Uterus (tissue), 4 donors: ENCODE results near the gene FAM120A. TPM values are rescaled to one million over a fixed set of nuclear protein-coding genes. Genes with fewer than 3 reads are reported as not detected.

Experiments used
- DNase-seq, 2 donors: peaks; one replicate each; pipeline ENCODE4 v3.0.0-alpha.2; 2019 to 2020
- H3K27ac ChIP-seq, 2 donors: fragments of 200-600 bp; sonication (generic); 1 replicate in 1 of 2; 2 replicates in 1 of 2; pipeline ENCODE4 v1.5.1; 2016 to 2018
- H3K27me3 ChIP-seq, 2 donors: fragments of 200-600 bp; sonication (generic); one replicate each; pipeline ENCODE4 v1.5.1; 2018 to 2019; ENCODE audit warnings: control low read depth in 1 of 2
- H3K36me3 ChIP-seq, 2 donors: fragments of 200-600 bp; sonication (generic); one replicate each; pipeline ENCODE4 v1.5.1; 2019; ENCODE audit warnings: control low read depth in 1 of 2
- H3K4me1 ChIP-seq, 2 donors: fragments of 200-600 bp; sonication (generic); one replicate each; pipeline ENCODE4 v1.5.1; 2018 to 2019; ENCODE audit warnings: control low read depth in 1 of 2
- H3K4me3 ChIP-seq, 2 donors: fragments of 200-600 bp; sonication (generic); 1 replicate in 1 of 2; 2 replicates in 1 of 2; pipeline ENCODE4 v1.5.1; 2018 to 2019; ENCODE audit warnings: mild to moderate bottlenecking in 1 of 2
- H3K9me3 ChIP-seq, 2 donors: fragments of 200-600 bp; sonication (generic); one replicate each; pipeline ENCODE4 v1.5.1; 2019; ENCODE audit warnings: control low read depth in 1 of 2
- POLR2A ChIP-seq, 2 donors: fragments of 450-650 bp; IDR thresholded peaks; one replicate each; pipeline ENCODE4 v1.6.1; 2016; ENCODE audit warnings: antibody characterized with exemption in 2 of 2, mild to moderate bottlenecking in 1 of 2, moderate library complexity in 1 of 2
- intact Hi-C: fragments of 100-400 bp; cut with DNase I; formaldehyde crosslinking; loops from one replicate; pipeline ENCODE4 v1.15.1; 2023; ENCODE audit warnings: low total_unique reads
- total RNA-seq, 4 donors: library from RNA; depleted of rRNA in 3 of 4; stranded (reverse); fragments of >200 nt in 3 of 4; gene quantifications; one replicate each; pipeline versions ENCODE4 v1.1.0 to v1.2.4, GENCODE V29; 2014 to 2023
- TF ChIP-seq, protein P1 (sequence below), 4 experiments: fragments of 200-600 bp in 2 of 4; fragments of 450-650 bp in 2 of 4; sonication (generic) in 2 of 4; IDR thresholded peaks; one replicate each; pipeline ENCODE4 v1.5.1; 2016 to 2019; ENCODE audit warnings: antibody characterized with exemption in 4 of 4, mild to moderate bottlenecking in 2 of 4, moderate library complexity in 1 of 4
- donor health status: DM: yes; HTN: yes; CAD: no.

The FAM120A gene
- total RNA-seq, 4 donors from 2014 or later, result 36.8 to 110 (median 103) TPM

DNA sequence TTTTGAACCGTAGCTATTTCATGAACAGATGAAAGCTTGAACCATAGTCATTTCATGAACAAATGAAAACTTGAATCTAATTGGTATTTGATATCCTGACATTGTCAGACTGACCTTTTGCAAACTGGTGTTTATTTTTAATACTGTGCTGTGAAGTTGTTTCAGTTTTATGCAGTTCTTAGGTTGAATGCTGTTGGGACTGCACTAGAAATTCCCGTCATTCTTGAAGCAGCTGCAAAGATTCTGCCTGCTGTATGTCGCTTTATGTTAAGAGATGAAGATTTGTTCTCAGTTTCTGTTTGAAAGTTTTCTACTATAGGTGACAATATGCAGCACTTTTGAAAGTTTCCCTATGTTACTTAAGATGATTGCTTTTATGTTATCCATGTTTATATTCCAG, 24.4 kb downstream of the FAM120A start:
- DNase-seq, result no peak
- no peak overlapping the region for H3K4me3 ChIP-seq
- H3K9me3 ChIP-seq, result no peaks in the 10 kb centered on the region
- H3K4me1 ChIP-seq, result no peaks in the 10 kb centered on the region
- TF ChIP-seq POLR2A (IDR thresholded peaks at IDR 0.05), result no peak
- TF ChIP-seq, protein P1, sequence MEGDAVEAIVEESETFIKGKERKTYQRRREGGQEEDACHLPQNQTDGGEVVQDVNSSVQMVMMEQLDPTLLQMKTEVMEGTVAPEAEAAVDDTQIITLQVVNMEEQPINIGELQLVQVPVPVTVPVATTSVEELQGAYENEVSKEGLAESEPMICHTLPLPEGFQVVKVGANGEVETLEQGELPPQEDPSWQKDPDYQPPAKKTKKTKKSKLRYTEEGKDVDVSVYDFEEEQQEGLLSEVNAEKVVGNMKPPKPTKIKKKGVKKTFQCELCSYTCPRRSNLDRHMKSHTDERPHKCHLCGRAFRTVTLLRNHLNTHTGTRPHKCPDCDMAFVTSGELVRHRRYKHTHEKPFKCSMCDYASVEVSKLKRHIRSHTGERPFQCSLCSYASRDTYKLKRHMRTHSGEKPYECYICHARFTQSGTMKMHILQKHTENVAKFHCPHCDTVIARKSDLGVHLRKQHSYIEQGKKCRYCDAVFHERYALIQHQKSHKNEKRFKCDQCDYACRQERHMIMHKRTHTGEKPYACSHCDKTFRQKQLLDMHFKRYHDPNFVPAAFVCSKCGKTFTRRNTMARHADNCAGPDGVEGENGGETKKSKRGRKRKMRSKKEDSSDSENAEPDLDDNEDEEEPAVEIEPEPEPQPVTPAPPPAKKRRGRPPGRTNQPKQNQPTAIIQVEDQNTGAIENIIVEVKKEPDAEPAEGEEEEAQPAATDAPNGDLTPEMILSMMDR (IDR thresholded peaks at IDR 0.05), result no peak
- intact Hi-C loops, result no loop called here
- no peak overlapping the region for H3K27ac ChIP-seq
- no peaks in the 10 kb centered on the region for H3K36me3 ChIP-seq
- no peaks in the 10 kb centered on the region for H3K27me3 ChIP-seq

DNA sequence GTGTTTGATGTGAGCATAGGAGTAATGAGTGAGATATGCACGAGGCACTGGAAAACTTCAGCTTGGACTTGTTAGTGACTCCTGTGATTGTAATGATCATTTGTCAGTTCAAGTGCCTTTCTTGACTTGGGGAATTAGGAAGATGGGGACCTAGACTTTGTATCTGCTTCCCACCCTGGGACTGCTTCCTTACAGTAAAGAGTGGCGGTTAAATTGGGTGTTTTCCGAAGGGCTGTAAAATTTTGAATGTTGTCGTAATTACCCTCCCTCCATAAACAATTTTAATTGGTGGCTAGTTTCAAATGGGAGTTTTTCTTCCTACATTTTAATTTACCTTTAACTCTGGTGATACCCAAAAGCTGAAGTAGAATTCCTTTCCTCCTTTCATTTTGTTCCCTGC, 25.4 kb downstream of the FAM120A start:
- no peaks in the 10 kb centered on the region for H3K9me3 ChIP-seq
- TF ChIP-seq, protein P1 (IDR thresholded peaks at IDR 0.05), result no peak
- no peak for TF ChIP-seq POLR2A (IDR thresholded peaks at IDR 0.05)
- no peaks in the 10 kb centered on the region for H3K4me1 ChIP-seq
- DNase-seq, result no peak
- H3K4me3 ChIP-seq, result no peak overlapping the region
- intact Hi-C loops, result no loop called here
- no peak overlapping the region for H3K27ac ChIP-seq
- no peaks in the 10 kb centered on the region for H3K27me3 ChIP-seq
- H3K36me3 ChIP-seq, result no peaks in the 10 kb centered on the region

DNA sequence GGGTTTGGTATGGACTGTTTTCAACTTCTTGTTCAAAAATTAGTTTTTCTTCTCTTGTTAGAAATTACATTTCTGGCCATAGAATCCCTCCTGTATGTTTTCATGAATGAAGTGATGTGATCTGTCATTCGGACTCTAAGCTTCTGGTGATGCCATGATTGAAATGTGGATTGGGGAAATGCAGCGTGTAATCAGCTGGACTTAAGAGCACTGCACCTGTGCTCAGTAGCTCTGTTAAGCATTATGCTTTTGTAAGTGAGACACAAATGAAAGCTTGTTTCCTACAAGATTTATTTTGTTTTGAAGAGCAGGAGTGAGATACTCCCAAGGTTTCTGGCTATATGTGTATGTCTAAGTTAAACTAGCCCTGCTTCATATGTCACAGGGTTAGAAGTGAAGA, 25.9 kb downstream of the FAM120A start:
- H3K36me3 ChIP-seq, result no peaks in the 10 kb centered on the region
- H3K9me3 ChIP-seq, result no peaks in the 10 kb centered on the region
- no peak overlapping the region for H3K27ac ChIP-seq
- H3K4me3 ChIP-seq, result no peak overlapping the region
- no peaks in the 10 kb centered on the region for H3K4me1 ChIP-seq
- intact Hi-C loops, result no loop called here
- TF ChIP-seq, protein P1 (IDR thresholded peaks at IDR 0.05), result no peak
- no peak for TF ChIP-seq POLR2A (IDR thresholded peaks at IDR 0.05)
- no peak for DNase-seq
- H3K27me3 ChIP-seq, result no peaks in the 10 kb centered on the region

DNA sequence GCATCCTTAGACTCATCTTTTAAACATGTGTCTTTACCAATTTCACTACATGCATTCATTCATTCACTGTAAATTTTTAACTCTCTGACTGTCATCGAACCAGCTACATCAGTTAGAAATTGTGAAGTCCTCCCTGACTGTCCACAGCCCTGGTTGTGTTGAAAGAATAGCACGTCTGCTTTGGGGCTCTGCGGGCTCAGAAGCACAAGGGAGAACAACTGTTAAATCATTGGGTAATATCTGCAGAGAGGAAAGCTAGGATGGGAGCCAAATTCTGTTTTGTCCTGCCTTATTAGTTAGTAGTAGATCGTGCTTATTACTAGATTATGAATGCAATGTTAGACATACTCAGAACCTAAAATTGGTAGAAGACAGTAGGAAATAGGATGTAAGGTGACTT, 28.2 kb downstream of the FAM120A start:
- intact Hi-C loops, result no loop called here
- no peak for DNase-seq
- H3K36me3 ChIP-seq, result no peaks in the 10 kb centered on the region
- H3K27me3 ChIP-seq, result no peaks in the 10 kb centered on the region
- H3K9me3 ChIP-seq, result no peaks in the 10 kb centered on the region
- no peak overlapping the region for H3K27ac ChIP-seq
- H3K4me1 ChIP-seq, result no peaks in the 10 kb centered on the region
- TF ChIP-seq POLR2A (IDR thresholded peaks at IDR 0.05), result no peak
- TF ChIP-seq, protein P1 (IDR thresholded peaks at IDR 0.05), result no peak
- H3K4me3 ChIP-seq, result no peak overlapping the region

DNA sequence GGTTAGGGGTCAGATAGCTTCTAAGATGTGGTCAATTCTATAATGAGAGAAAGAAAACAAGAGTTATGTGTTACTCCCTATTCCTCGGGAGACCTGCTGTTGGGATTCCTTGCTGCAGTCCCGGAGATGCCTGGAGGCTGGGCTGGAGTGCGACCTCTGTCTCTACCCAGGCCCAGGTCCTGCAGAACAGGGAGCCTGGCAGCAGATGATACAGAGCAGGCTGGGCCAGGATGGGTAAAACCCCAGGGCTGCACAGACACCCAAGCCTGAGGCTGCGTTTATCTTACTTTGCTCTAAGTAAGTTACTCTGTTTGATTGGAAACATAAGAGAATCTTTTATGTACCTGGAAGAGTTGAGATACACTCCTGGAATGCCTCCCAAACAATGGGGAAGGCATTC, 28.8 kb downstream of the FAM120A start:
- DNase-seq, result no peak
- Histone ChIP-seq H3K4me3 (no peak overlapping the region), H3K27ac (no peak overlapping the region), H3K27me3 (no peaks in the 10 kb centered on the region), H3K9me3 (no peaks in the 10 kb centered on the region), H3K36me3 (no peaks in the 10 kb centered on the region), H3K4me1 (no peaks in the 10 kb centered on the region)
- TF ChIP-seq, protein P1 (IDR thresholded peaks at IDR 0.05), result no peak
- no peak for TF ChIP-seq POLR2A (IDR thresholded peaks at IDR 0.05)
- intact Hi-C loops, result no loop called here
